Raji (cell line): ENCODE measurements around the gene MVB12A.

Source experiments
- POLR2A ChIP-seq: IDR thresholded peaks from 2 replicates; pipeline ENCODE4 v1.6.1; 2011; ENCODE audit warnings: low read depth, low read length, control low read depth; ENCODE audit not compliant: insufficient read depth

MVB12A gene

DNA sequence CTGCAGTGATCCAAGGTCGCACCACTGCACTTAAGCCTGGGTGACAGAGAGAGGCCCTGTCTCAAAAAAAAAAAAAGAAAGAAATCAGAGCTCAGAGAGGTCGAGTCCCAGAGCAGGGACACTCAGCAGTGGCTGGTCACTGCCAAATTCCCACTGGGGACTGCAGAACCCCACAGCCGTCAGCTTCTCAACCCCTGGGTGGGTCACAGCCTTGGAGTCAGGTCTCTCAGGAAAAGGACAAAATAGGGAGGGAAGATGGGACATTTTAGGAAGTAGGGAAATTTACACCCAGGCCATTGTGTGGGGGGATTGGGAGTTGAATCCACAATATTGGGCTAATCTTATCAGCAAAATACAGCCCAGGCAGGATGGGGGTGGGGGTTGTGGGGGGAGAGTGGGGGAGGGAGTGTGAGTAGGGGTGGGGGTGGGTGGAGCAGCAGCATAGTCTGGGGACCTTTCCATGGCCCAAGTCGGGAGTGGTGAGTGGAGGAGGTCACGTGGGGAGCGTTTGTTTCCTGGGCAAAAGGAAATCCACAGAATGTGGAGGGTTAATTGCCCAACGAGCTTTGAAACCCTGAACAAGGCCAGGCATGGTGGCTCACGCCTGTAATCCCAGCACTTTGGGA, 20.8 kb upstream of the MVB12A start:
- no peak for TF ChIP-seq POLR2A

DNA sequence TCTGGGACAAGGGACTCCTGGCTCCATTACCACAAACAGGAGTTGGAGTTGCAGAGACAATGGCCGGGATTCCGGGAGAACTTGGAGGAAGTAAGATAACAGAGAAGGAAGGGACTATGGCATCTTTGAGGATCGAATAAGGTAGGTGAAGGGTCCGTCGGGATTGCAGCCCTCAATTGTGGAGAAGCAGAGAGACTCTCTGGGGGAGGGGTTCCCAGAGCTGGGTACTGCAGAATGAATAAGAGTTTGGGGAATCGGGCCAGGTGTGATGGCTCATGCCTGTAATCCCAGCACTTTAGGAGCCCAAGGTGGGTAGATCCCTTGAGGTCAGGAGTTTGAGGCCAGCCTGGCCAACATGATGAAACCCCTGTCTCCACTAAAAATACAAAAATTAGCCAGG, 18.2 kb upstream of the MVB12A start:
- no peak for TF ChIP-seq POLR2A

DNA sequence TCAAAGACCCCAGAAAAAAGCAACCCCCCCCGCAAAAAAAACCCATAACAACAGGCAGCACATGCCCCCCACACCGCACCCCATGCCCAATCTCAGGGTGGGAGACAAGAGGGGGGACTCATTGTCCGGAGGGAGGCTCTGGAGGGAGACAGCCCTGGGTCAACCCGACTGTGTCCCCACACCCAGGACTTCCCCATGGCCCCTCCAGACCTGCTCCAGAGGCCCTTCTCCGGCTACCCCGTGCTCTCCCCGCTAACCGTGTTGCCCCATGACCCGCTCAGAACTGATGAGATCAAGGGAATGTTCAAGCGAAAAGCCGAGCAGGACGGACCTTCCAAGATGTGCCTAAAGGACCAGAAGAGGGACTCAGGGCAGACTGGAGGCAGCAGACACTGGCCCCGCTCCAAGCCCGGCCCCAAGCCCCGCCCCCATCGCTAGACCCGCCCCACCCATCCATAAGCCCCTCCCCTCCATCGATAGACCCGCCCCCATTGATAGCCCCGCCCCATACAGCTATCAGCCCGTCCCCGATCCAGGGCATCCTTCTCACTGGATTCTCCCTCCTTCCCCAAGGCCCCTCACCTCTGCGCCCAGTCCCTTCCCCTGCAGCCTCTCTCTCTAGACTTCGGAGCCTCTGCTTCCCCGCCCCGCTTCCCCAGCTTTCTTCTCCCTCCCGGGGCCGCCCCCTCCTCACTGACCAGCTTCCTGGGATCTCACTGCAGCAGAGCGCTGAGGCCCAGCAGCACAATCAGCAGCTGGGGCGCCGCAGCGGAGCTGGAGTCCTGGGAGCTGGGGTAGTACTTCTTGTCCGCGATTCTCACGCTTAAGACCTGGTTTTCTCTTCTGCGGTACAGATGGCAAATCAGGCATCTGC, 16.6 kb upstream of the MVB12A start:
- no peak for TF ChIP-seq POLR2A

DNA sequence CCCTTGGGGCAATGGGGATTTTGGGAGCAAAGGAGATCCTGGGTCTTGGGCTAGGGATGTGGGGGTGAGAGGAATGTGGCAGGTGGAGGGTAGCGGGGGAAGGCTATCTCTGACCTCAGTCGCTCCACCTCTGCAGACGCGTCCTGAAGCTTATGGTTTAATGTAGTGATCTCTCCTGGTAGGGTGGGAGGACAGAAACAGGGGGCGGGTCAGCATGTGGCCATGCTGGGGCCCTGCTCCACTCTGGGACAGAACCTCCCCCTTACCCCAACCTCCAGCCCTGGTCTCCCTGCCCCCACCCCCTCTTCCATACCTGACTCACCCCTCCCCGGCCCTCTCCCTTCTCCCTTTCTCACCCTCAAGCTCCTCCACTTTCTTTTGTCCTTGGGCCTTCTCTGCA, 15.8 kb upstream of the MVB12A start:
- no peak for TF ChIP-seq POLR2A

DNA sequence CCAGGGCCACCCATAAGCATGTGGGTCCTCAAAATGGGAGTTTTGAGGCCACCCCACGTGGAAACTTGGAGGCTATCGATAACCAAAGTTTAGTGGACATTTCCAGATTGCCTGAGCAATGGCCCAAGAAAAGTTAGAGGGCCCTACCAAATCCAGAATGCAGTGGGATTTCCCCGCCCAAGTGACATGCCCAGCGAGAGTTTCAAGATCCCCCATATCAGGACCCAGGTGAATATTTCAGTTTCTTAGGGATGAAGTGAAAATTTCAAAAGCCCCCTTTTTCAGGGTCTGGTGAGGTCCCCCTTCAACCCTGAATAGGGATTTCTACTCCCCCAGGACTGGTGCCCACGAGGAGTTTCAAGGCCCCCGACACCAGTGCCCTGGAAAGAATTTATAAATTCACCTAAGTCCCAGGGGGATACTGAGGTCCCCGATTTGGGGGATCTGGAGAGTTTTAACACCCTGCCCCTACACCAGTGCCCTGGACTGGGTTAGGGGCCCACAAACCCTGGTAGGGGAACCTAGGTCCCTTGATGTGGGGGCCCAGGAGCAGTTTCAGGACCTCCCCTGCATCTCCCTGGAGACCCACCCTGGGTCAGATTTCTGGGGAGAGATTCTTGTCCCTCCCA, 15.1 kb upstream of the MVB12A start:
- TF ChIP-seq POLR2A, result no peak

DNA sequence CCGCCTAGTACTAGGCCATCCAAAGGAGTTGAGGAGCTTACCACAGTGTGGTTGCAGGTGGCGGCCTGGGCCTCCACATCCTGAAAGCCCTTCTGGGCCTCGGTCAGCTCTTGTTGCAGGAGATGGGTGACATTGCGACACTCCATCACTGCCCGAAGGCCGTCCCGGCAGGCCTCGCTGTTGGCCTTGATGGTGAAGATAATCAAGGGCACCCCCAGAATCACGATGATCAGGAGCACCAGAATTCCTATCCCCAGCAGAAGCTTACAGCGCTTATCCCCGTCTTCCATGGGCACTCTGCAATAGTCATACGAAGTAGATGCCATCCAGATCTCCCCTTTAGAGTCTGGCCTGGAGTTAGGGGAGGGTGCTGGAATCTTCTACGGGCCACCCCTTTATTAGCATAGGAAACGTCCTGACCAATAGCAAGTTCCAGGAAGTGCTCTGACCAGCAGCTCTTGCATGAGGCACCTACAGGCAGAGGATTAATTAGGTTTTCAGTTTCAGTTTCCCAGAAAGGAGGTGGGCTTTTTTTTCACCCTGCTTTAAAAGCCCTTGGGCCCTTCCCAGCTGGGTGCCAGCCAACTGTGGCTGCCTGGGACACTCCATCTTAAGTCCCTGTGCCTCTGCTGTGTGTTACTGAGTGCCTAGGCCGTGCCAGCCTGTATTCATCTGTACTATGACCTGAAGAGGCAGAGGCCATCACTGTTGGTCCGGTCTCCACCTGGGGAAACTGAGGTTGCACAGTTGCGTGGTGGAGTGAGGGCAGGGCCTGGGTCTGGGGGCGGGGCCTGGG, 14.4 kb upstream of the MVB12A start, which contains the start of gene BST2:
TSS of gene BST2 (minus strand) at position 381 of the 796 bp plus-strand sequence. CDS start at position 326, 55 bp downstream.
- TF ChIP-seq POLR2A, result peak; percentile 65

GRCh38 chr19:17406046-17406886, 13.6 kb upstream of the MVB12A start:
- 0 out of 2 replicates have a peak, but pooled peaks have one; percentile 34 for TF ChIP-seq POLR2A

DNA sequence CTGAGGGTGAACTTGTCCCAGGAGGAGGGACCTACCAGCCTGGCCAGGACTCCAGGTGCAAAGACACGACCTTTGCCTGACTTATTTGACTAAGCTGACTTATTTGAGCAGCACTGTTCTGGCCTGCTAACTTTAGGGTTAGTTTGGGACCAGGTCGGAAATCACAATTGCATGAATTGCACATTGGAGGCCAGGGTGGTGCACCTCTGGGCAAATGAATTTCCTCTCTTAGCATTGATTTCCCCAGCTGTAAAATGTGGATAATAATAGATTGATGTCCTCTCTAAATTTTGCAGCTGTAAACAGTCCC, 13.0 kb upstream of the MVB12A start:
- 0 out of 2 replicates have a peak, but pooled peaks have one; percentile 23 for TF ChIP-seq POLR2A

GRCh38 chr19:17409990-17410389, 9.9 kb upstream of the MVB12A start:
- TF ChIP-seq POLR2A, result no peak

DNA sequence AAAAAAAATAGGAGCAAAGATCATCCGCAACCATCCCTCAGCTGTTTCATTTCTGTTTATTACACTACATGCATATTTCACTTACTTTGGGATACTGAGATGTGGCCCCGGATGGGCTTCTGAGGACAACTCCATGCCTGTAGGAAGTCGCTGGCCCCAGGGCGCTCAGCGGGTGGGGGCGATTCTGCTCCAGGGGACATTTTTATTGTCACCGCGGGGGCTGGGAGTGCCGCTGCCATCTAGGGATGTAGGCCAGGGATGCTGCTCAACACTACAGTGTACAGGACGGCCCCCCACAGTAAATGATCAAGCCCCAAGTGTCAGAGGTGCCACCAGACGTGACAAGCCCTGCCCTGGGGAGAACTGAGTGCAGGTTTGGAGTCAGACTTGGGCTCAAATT, 8.0 kb upstream of the MVB12A start:
- no peak for TF ChIP-seq POLR2A

DNA sequence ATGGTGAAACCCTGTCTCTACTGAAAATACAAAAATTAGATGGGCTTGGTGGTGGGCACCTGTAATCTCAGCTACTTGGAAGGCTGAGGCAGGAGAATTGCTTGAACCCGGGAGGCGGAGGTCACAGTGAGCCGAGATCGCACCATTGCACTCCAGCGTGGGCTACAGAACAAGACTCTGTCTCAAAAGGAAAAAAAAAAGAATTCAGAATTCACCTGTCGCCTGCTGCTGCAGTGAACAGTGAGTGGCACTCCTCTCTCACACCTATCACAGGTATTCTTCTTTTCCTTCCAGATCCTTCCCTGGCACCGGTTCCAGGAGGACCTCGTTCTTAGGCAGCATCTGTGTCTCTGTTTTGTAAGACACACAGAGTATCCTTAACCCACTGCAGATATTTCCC, 5.8 kb upstream of the MVB12A start:
- TF ChIP-seq POLR2A, result no peak

DNA sequence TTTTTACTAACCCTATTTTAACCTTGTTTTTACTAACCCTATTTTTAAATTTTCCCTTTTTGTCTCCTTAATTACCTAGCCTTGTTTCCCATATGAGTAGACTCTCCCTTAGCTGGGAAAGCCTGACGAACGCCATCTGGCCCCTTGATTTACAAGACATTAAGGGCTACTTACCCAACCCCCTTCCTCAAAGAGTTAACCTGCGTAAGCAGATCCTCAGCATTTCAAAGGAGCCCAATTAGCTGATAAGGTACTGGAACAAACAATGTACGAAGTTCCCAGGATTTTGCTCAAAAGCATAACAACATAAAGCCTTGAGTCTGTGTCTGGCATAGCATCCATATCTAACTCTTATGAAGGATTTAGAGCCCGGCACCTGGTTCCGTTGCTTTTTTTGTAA, 4.7 kb upstream of the MVB12A start:
- TF ChIP-seq POLR2A, result no peak

- TF ChIP-seq POLR2A, result no peak
These were observed 1.1 kb upstream of the MVB12A start for GRCh38 chr19:17418710-17419109.

DNA sequence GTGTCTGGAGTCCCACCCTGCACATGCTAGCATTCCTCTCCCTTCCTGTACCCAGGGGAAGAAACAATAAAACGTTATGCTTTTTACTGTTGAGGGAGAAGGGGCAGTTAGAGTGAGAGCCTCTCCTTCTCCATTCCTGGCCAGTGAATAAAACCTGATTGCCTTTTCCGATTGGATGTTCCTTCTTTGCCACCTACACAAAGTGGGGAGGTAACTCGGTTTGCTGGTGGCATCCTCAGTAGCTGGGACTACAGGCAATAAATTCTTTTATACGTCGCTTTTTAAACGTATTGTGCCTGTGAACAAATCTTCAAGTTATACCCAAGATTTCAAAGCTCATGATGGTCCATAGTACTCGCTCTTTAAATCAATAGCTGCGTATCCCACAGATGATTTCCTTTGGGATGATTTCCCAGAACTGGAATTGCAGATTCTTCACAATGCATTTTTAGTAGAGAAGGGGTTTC, 660 bp upstream of the MVB12A start:
- no peak for TF ChIP-seq POLR2A
